ACC112 (cell line): ENCODE results near the gene UBA7.

Experiments
- H2AFZ ChIP-seq: fragments of 200-600 bp; sonication (generic); one replicate; pipeline ENCODE4 v1.6.0; 2017; ENCODE audit warnings: antibody characterized with exemption, low read length; ENCODE audit not compliant: unreplicated experiment
- H3K27ac ChIP-seq: fragments of 200-600 bp; sonication (generic); 2 replicates; pipeline ENCODE4 v1.5.1; 2014; ENCODE audit warnings: low read depth, mild to moderate bottlenecking, antibody characterized with exemption, low read length, moderate library complexity
- H3K27me3 ChIP-seq: fragments of 200-600 bp; sonication (generic); 2 replicates; pipeline ENCODE4 v1.6.1; 2014; ENCODE audit warnings: mild to moderate bottlenecking, antibody characterized with exemption, low read length, moderate library complexity, mixed read lengths; ENCODE audit not compliant: insufficient read depth
- H3K36me3 ChIP-seq: fragments of 200-600 bp; sonication (generic); 2 replicates; pipeline ENCODE4 v1.6.1; 2016; ENCODE audit warnings: mild to moderate bottlenecking, antibody characterized with exemption, low read length, moderate library complexity, mixed read lengths; ENCODE audit not compliant: insufficient read depth
- H3K4me1 ChIP-seq: fragments of 200-600 bp; sonication (generic); one replicate; pipeline ENCODE4 v1.6.1; 2016; ENCODE audit warnings: low read length, mixed read lengths; ENCODE audit not compliant: insufficient read depth, unreplicated experiment, control insufficient read depth
- H3K4me3 ChIP-seq: fragments of 200-600 bp; sonication (generic); 2 replicates; pipeline ENCODE4 v1.5.1; 2014; ENCODE audit warnings: mild to moderate bottlenecking, low read depth, low read length
- H3K79me2 ChIP-seq: fragments of 200-600 bp; sonication (generic); one replicate; pipeline ENCODE4 v1.6.0; 2016; ENCODE audit warnings: low read length; ENCODE audit not compliant: control insufficient read depth, unreplicated experiment, insufficient read depth

Gene UBA7, protein sequence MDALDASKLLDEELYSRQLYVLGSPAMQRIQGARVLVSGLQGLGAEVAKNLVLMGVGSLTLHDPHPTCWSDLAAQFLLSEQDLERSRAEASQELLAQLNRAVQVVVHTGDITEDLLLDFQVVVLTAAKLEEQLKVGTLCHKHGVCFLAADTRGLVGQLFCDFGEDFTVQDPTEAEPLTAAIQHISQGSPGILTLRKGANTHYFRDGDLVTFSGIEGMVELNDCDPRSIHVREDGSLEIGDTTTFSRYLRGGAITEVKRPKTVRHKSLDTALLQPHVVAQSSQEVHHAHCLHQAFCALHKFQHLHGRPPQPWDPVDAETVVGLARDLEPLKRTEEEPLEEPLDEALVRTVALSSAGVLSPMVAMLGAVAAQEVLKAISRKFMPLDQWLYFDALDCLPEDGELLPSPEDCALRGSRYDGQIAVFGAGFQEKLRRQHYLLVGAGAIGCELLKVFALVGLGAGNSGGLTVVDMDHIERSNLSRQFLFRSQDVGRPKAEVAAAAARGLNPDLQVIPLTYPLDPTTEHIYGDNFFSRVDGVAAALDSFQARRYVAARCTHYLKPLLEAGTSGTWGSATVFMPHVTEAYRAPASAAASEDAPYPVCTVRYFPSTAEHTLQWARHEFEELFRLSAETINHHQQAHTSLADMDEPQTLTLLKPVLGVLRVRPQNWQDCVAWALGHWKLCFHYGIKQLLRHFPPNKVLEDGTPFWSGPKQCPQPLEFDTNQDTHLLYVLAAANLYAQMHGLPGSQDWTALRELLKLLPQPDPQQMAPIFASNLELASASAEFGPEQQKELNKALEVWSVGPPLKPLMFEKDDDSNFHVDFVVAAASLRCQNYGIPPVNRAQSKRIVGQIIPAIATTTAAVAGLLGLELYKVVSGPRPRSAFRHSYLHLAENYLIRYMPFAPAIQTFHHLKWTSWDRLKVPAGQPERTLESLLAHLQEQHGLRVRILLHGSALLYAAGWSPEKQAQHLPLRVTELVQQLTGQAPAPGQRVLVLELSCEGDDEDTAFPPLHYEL

GRCh38 chr3:49813497-49814174 lies at the start of gene UBA7:
Gene UBA7, minus strand, starts transcription at chr3:49813953. Its CDS starts 166 bp downstream, at chr3:49813787.
- Histone ChIP-seq H3K4me3 (peak within 1 kb of the TSS; percentile 80), H2AFZ (peak within 1 kb of the TSS; percentile 54), H3K27me3 (no peaks in the 10 kb centered on the region), H3K36me3 (peaks cover 12% of the 10 kb centered on the region; the same call in 1 of the 2 replicates), H3K27ac (peak within 1 kb of the TSS; percentile 38), H3K4me1 (peaks cover 16% of the 10 kb centered on the region), H3K79me2 (peaks cover 11% of the 10 kb centered on the region)

DNA sequence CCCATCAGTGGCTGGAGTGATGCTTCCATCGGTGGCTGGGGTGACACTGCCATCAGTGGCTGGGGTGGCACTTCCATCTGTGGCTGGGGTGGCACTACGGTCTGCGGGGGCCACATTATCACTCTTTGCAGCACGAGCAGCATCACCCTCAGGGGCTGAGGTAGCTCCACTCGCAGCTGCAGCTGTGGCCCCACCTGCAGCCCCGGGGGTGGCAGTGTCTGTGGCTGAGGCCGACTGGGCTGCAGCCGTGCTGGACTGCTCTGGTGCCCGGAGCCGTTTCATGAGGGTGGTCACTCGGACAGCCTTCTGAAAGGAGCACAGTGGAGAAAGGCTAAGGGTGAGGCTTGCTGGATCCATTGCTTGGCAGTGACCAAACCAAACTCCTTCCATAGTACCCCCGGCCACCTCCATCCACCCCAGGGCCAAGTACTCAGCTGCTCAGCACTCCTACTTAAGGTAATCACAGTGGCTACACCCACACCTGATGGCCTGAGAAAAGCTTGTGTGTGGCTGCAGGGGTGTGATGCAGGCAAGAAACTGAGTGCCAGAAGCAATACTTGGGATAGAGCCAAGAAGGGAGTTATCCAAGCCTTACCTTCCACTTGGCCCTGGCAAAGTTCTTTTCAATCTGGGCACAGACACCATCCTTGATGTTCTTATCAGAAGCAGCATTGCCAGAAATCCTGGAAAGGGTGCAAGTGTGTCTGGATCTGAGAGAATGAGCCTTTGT lies 46.0 kb upstream of the UBA7 start:
- Histone ChIP-seq H3K36me3 (no peaks in the 10 kb centered on the region), H3K27ac (no peak overlapping the region), H3K79me2 (peaks cover 13% of the 10 kb centered on the region), H3K27me3 (peaks cover 40% of the 10 kb centered on the region), H2AFZ (no peak overlapping the region), H3K4me1 (peaks cover 10% of the 10 kb centered on the region), H3K4me3 (no peak overlapping the region)

- H3K79me2 ChIP-seq = peaks cover 13% of the 10 kb centered on the region
- peaks cover 10% of the 10 kb centered on the region for H3K4me1 ChIP-seq
- peak within 1 kb of the TSS; percentile 98 for H2AFZ ChIP-seq
- peaks cover 8% of the 10 kb centered on the region; the same call in 1 of the 2 replicates for H3K27me3 ChIP-seq
- peak within 1 kb of the TSS; percentile 100 for H3K4me3 ChIP-seq
- H3K27ac ChIP-seq = peak within 1 kb of the TSS; percentile 23; the same call in 1 of the 2 replicates
- H3K36me3 ChIP-seq = no peaks in the 10 kb centered on the region
Observed at GRCh38 chr3:49856181-49857005, 42.6 kb upstream of the UBA7 start, which contains the start of gene TRAIP. Gene TRAIP, minus strand, starts transcription at chr3:49856564. Its CDS starts 111 bp downstream, at chr3:49856453.

DNA sequence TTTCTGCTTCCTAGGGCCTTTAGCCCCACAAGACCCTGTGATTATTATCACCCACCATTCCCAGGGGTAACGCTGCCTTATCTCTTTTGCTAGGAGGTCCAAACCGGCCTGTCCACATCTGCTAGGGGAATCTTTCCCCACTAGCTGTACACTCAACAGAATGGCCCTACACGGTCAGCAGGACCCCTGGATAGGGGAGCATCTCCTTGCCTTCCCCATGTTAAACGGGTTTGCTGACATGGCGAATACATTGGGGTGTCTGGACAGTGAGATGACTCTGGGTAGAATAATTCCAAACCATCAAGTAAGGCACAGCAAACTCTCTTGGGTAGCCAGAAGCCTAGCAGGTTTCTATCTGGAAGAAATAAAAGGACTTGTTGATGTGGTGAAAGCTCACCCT lies 41.9 kb upstream of the UBA7 start:
- peaks cover 5% of the 10 kb centered on the region; the same call in 1 of the 2 replicates for H3K27me3 ChIP-seq
- H3K36me3 ChIP-seq = no peaks in the 10 kb centered on the region
- peak overlapping the region; percentile 98 for H2AFZ ChIP-seq
- H3K79me2 ChIP-seq = peaks cover 13% of the 10 kb centered on the region
- peak overlapping the region; percentile 100 for H3K4me3 ChIP-seq
- H3K27ac ChIP-seq = peak overlapping the region; percentile 23; the same call in 1 of the 2 replicates
- peaks cover 10% of the 10 kb centered on the region for H3K4me1 ChIP-seq

DNA sequence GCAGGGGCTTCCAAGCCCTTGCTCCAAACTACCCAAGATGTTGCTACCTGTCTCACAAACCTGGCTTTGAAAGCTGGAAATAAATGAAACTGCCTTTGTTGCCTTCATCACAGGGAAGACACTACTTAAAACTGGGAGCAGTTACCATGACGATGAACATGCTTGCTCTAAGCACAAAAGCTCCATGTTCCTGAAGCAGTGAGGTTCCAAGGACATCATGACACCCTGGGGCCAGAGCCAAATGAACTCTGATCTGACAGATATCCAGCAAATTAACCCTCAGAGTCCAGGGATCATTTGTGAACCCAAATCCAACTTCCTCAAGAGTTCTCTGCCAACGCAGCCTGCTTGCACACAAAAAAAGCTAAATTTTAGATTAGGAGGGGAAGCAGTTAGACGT lies 31.9 kb upstream of the UBA7 start:
- Histone ChIP-seq H2AFZ (no peak overlapping the region), H3K4me3 (no peak overlapping the region), H3K4me1 (peaks cover 10% of the 10 kb centered on the region), H3K79me2 (no peaks in the 10 kb centered on the region), H3K36me3 (no peaks in the 10 kb centered on the region), H3K27ac (no peak overlapping the region), H3K27me3 (no peaks in the 10 kb centered on the region)

DNA sequence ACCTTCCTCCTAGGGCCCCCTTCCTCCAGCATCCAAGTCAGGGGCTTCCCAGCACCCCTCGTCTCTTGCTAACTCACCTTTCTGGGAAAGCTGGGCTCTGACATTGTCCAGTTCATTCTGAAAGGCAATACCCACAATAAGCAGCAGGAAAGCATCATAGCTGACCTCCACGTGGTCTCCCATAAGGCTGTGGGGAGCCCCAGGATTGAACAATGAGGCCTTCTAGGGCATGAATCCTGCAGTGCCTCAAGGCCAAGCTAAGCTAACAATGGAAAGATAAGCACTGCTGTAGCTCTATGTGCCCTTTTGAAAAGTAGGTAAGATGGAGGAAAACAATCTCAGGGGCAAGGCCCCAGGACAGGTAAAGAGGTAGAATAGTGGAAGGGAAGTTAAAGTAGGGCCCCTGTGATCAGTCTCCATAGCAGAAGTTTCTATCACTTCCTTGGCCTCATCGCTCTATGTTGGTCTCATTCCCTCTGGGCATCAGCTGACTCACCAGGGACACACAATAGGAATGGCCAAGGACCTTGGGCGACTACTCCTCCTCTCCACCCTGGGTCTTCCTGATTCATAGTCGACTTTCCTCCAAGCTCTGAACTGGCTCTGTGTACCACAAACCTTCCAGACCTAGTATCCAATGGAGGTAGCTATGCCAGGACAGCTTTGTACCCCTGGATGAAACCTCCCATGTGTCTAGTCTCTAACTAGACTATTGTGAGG lies 30.9 kb upstream of the UBA7 start:
- no peaks in the 10 kb centered on the region for H3K79me2 ChIP-seq
- H3K27me3 ChIP-seq = no peaks in the 10 kb centered on the region
- H3K27ac ChIP-seq = no peak overlapping the region
- peaks cover 12% of the 10 kb centered on the region for H3K4me1 ChIP-seq
- no peak overlapping the region for H2AFZ ChIP-seq
- no peak overlapping the region for H3K4me3 ChIP-seq
- H3K36me3 ChIP-seq = no peaks in the 10 kb centered on the region

- no peaks in the 10 kb centered on the region for H3K79me2 ChIP-seq
- H2AFZ ChIP-seq = no peak overlapping the region
- H3K27ac ChIP-seq = no peak overlapping the region
- H3K27me3 ChIP-seq = no peaks in the 10 kb centered on the region
- peaks cover 15% of the 10 kb centered on the region for H3K4me1 ChIP-seq
- H3K36me3 ChIP-seq = no peaks in the 10 kb centered on the region
- H3K4me3 ChIP-seq = no peak overlapping the region
Observed at GRCh38 chr3:49842843-49843517, 29.2 kb upstream of the UBA7 start.

- Histone ChIP-seq H3K4me3 (no peak overlapping the region), H3K36me3 (no peaks in the 10 kb centered on the region), H3K27ac (no peak overlapping the region), H2AFZ (no peak overlapping the region), H3K79me2 (no peaks in the 10 kb centered on the region), H3K27me3 (no peaks in the 10 kb centered on the region), H3K4me1 (peaks cover 15% of the 10 kb centered on the region)
Observed at GRCh38 chr3:49841806-49842205, 28.1 kb upstream of the UBA7 start.
